Thoracic aorta (tissue), 2 donors: ENCODE data around the gene MINDY4. TPM values are rescaled to one million over a fixed set of nuclear protein-coding genes. Genes with fewer than 3 reads are reported as not detected.

Experiments
- ATAC-seq: fragments of 150-250 bp; one replicate; pipeline ENCODE4 v1.8.0; 2017; ENCODE audit warnings: low read depth; ENCODE audit not compliant: insufficient number of reproducible peaks, low FRiP score
- DNase-seq: peaks from one replicate; pipeline ENCODE4 v3.0.0-alpha.2; 2020; ENCODE audit warnings: low spot score
- H3K27ac ChIP-seq, 2 donors: fragments of 200-600 bp; sonication (generic); 1 replicate in 1 of 2; 2 replicates in 1 of 2; pipeline ENCODE4 v1.5.1; 2016; ENCODE audit warnings: mild to moderate bottlenecking in 2 of 2, moderate library complexity in 2 of 2
- H3K27me3 ChIP-seq: fragments of 200-600 bp; sonication (generic); replicated peaks from 2 replicates; pipeline ENCODE4 v1.6.0; 2016; ENCODE audit warnings: mild to moderate bottlenecking; ENCODE audit not compliant: insufficient read depth
- H3K36me3 ChIP-seq: fragments of 200-600 bp; sonication (generic); one replicate; pipeline ENCODE4 v1.5.1; 2016
- H3K4me1 ChIP-seq, 2 donors: fragments of 200-600 bp; sonication (generic); 1 replicate in 1 of 2; 2 replicates in 1 of 2; pipeline versions ENCODE4 v1.5.1 to v1.6.0; 2016; ENCODE audit warnings: low read depth in 2 of 2, mild to moderate bottlenecking in 1 of 2; ENCODE audit not compliant: control insufficient read depth in 1 of 2
- H3K4me3 ChIP-seq: fragments of 200-600 bp; sonication (generic); 2 replicates; pipeline ENCODE4 v1.5.1; 2016; ENCODE audit warnings: mild to moderate bottlenecking
- H3K9me3 ChIP-seq: fragments of 200-600 bp; sonication (generic); 2 replicates; pipeline ENCODE4 v1.5.1; 2016
- CTCF ChIP-seq: fragments of 200-600 bp; sonication (generic); IDR thresholded peaks from one replicate; pipeline ENCODE4 v1.5.1; 2019; ENCODE audit warnings: antibody characterized with exemption
- total RNA-seq, 2 donors: library from RNA; depleted of rRNA; stranded (reverse); fragments of >200 nt; gene quantifications; one replicate each; pipeline versions ENCODE4 v1.1.0 to v1.2.3, GENCODE V29; 2016

MINDY4 gene
- total RNA-seq, 2 donors from 2014 or later: 32.0 to 44.0 TPM

DNA sequence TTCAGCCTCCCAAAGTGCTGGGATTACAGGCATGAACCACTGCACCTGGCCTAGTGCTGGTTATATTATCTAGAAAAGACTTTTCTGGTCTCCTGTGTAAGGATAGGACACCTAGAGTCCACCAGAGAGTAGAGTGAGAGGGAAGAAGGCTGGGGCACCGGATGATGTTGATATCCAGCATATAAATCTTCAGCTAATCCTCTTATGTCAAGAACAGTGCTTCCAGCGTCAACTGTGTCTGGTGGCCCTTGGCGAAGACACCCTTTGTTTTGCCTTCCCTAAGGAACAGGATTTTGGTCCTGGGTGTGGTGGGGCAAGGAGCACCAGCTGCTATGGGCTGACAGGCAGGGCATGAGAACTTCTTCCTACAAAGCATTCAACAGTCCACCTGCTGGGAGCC is 35.6 kb upstream of the MINDY4 start:
- Histone ChIP-seq H3K27ac (no peak overlapping the region), H3K4me3 (no peak overlapping the region), H3K36me3 (no peaks in the 10 kb centered on the region), H3K4me1 (no peaks in the 10 kb centered on the region), H3K27me3 (no peaks in the 10 kb centered on the region), H3K9me3 (no peaks in the 10 kb centered on the region)
- TF ChIP-seq CTCF: no peak
- DNase-seq (no peak), ATAC-seq (no peak)

DNA sequence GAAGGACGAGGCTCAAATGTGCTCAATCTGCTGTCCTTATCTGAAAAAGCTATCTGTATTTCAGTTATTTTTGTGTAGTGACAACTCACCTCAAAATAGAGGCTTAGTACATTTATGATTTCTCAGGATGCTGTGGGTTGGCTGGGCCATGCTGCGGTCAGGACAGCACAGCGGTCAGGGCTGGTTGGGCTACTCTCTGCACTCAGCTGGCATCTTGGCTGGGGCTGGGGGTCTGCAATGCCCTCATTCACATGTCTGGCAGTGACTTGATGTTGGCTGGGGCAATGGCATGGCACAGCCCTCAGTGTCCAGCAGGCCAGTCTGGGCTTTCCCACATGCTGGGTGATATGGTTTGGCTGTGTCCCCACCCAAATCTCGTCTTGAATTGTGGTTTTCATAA is 34.9 kb upstream of the MINDY4 start:
- no peak overlapping the region for H3K4me3 ChIP-seq
- no peaks in the 10 kb centered on the region for H3K27me3 ChIP-seq
- no peak for DNase-seq
- no peaks in the 10 kb centered on the region for H3K9me3 ChIP-seq
- no peaks in the 10 kb centered on the region for H3K4me1 ChIP-seq
- no peak for ATAC-seq
- H3K36me3 ChIP-seq: no peaks in the 10 kb centered on the region
- no peak for TF ChIP-seq CTCF
- no peak overlapping the region for H3K27ac ChIP-seq

DNA sequence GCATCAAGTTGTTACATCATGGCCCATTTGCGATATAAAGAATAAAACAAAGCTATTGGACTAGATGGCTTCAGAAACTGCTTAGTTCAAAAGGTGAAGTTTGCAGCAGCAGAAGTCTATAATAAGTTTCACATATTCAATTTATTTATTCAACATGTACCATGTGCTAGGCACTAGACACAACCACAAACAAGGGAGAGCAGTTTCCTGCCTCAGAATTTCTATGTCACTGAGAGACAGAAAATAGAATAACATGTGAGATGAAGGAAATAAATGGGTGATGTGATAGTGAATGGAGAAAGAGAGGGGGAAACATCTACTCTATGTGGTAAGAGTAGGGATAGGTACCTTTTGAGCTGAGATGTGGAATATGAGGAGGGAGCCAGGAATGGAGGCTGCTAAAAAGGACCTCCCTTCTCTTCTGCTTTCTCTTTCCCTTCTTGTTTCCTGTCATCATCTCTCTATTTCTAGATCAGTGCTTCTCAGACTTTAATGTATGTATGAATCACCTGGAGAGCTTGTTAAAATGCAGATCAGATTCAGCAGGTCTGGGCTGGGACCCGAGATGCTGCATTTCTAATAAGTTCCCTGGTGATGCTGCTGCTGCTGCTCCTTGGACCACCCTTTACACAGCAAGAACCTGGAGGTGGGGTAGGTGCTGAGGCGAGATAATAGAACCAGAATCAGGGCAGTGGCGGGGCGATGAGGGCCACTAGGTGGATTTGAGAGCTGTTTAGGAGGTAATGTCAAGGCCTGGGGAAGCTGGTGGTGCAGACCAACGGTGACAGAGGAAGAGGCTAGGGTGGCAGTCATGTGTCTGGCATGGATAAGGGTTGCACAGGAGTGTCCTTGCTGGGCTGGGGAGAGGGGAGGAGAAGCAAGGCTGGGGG is 32.9 kb upstream of the MINDY4 start:
- Histone ChIP-seq H3K27me3 (no peaks in the 10 kb centered on the region), H3K9me3 (no peaks in the 10 kb centered on the region), H3K27ac (no peak overlapping the region), H3K36me3 (no peaks in the 10 kb centered on the region), H3K4me1 (no peaks in the 10 kb centered on the region), H3K4me3 (no peak overlapping the region)
- ATAC-seq: no peak
- no peak for TF ChIP-seq CTCF
- DNase-seq: no peak

DNA sequence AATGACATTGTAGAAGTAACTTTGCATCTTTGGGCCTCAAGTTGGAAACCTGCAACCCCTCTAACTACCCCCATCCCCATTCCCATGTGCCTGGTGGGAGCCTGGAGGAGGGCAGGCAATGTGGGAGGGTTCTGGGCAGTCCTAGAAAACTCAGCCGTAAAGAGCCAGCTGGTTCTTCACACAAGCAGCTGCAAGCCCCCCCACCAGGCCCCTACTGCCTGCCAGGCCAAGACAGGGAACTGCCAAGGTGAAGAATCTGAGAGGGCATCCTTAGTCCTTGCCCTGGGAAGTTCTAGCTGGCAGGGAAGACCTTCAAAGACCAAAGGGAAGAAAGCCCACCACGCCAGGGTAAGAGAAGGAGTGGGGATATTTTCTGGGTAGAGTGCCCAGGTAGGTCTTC is 31.5 kb upstream of the MINDY4 start:
- no peak for DNase-seq
- Histone ChIP-seq H3K9me3 (no peaks in the 10 kb centered on the region), H3K36me3 (no peaks in the 10 kb centered on the region), H3K27me3 (no peaks in the 10 kb centered on the region), H3K27ac (no peak overlapping the region), H3K4me3 (no peak overlapping the region), H3K4me1 (peaks cover 0 to 2% of the 10 kb centered on the region in 2 donors)
- TF ChIP-seq CTCF: no peak
- ATAC-seq: no peak

DNA sequence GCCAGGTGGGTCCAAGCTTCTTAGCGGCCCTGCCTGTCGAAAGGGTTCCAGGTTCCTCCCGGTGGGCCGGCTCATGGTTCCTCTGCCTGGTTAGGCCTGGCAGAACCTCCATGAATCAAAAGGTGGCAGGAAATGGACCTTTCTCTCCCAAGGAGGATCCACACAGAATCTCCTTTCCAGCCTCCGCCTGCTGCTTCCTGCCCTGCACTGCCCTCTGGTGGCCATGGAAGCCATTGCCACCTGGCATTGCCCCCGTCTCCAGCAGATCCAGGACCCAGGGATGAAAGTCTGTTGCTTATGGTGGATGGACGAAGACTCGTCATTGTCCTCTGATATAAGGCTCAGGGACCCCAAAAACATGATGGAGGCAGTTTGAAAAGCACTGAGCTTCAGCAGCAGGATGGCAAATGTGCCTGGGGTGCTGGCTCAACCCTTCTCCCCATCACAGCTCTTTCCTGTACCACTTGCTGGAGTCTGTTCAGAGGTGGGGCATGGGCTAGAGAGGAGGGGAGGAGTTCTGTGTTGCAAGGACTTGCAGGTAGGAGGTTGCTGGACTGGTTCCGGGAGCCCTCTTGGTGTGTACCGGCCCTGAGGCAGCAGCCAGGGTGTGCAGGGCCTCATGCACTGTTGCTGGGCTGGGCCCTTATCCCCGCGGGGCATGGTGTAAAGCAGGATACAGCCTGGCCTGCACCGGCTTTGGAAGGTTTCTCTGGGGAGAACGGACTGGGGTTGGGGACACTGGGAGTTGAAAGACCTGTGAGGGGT is 30.6 kb upstream of the MINDY4 start:
- no peak for DNase-seq
- no peak overlapping the region for H3K27ac ChIP-seq
- ATAC-seq: peak; percentile 32
- no peaks in the 10 kb centered on the region for H3K9me3 ChIP-seq
- no peak overlapping the region for H3K4me3 ChIP-seq
- no peaks in the 10 kb centered on the region for H3K36me3 ChIP-seq
- peak; percentile 98 for TF ChIP-seq CTCF
- H3K4me1 ChIP-seq: peaks cover 0 to 11% of the 10 kb centered on the region in 2 donors
- H3K27me3 ChIP-seq: no peaks in the 10 kb centered on the region
